Hepatocyte (in vitro differentiated cells): Measurements from ENCODE around the gene CFAP77. TPM values are rescaled to one million over a fixed set of nuclear protein-coding genes. Genes with fewer than 3 reads are reported as not detected.

Source experiments
- DNase-seq: peaks from one replicate; pipeline ENCODE4 v3.0.0-alpha.2; 2016; ENCODE audit warnings: low spot score
- H2AFZ ChIP-seq: fragments of 200-600 bp; sonication (generic); 2 replicates; pipeline ENCODE4 v1.6.0; 2016; ENCODE audit warnings: antibody characterized with exemption, mild to moderate bottlenecking
- H3K27ac ChIP-seq: fragments of 200-600 bp; sonication (generic); 2 replicates; pipeline ENCODE4 v1.5.1; 2016; ENCODE audit warnings: mild to moderate bottlenecking
- H3K27me3 ChIP-seq: fragments of 200-600 bp; sonication (generic); 2 replicates; pipeline ENCODE4 v1.6.1; 2016
- H3K36me3 ChIP-seq: fragments of 200-600 bp; sonication (generic); replicated peaks from 2 replicates; pipeline ENCODE4 v1.5.1; 2016; ENCODE audit warnings: low read depth; ENCODE audit not compliant: insufficient read depth
- H3K4me1 ChIP-seq: fragments of 200-600 bp; sonication (generic); 2 replicates; pipeline ENCODE4 v1.5.1; 2016; ENCODE audit warnings: mild to moderate bottlenecking, moderate library complexity; ENCODE audit not compliant: insufficient read depth
- H3K4me2 ChIP-seq: fragments of 200-600 bp; sonication (generic); 2 replicates; pipeline ENCODE4 v1.6.0; 2016
- H3K4me3 ChIP-seq: fragments of 200-600 bp; sonication (generic); 2 replicates; pipeline ENCODE4 v1.5.1; 2016; ENCODE audit warnings: mild to moderate bottlenecking
- H3K79me2 ChIP-seq: fragments of 200-600 bp; sonication (generic); 2 replicates; pipeline ENCODE4 v1.6.0; 2017; ENCODE audit warnings: mild to moderate bottlenecking
- H3K9me2 ChIP-seq: fragments of 200-600 bp; sonication (generic); replicated peaks from 2 replicates; pipeline ENCODE4 v1.6.0; 2017; ENCODE audit warnings: mild to moderate bottlenecking; ENCODE audit not compliant: insufficient read depth
- H3K9me3 ChIP-seq: fragments of 200-600 bp; sonication (generic); 2 replicates; pipeline ENCODE4 v1.5.1; 2016; ENCODE audit warnings: low read depth, mild to moderate bottlenecking
- H4K20me1 ChIP-seq: fragments of 200-600 bp; sonication (generic); 2 replicates; pipeline ENCODE4 v1.6.0; 2016; ENCODE audit warnings: mild to moderate bottlenecking; ENCODE audit not compliant: insufficient read depth, poor library complexity, severe bottlenecking
- EZH2 ChIP-seq: fragments of 200-600 bp; sonication (generic); IDR thresholded peaks from 2 replicates; pipeline ENCODE4 v1.6.1; 2016; ENCODE audit warnings: antibody characterized with exemption, mild to moderate bottlenecking, borderline replicate concordance
- EZH2phosphoT487 ChIP-seq: fragments of 200-600 bp; sonication (generic); IDR thresholded peaks from one replicate; pipeline ENCODE4 v1.6.1; 2018; ENCODE audit warnings: antibody characterized with exemption, mild to moderate bottlenecking, low read depth, moderate library complexity; ENCODE audit not compliant: unreplicated experiment, severe bottlenecking
- WGBS: methylation state at CpG from one replicate; pipeline ENCODE4 v1.1.6; 2016; ENCODE audit warnings: low lambda C conversion rate; ENCODE audit errors: missing lambda C conversion rate; 5-methylcytosine and 5-hydroxymethylcytosine counted together
- polyA plus RNA-seq: library from polyadenylated mRNA; unstranded; fragments of >200 nt; fragmentation: Nextera tagmentation; extraction: Ambion mirVana; gene quantifications from 2 replicates; pipeline ENCODE4 v1.2.1, GENCODE V29; 2016
- total RNA-seq: library from RNA; depleted of rRNA; stranded (reverse); fragments of >200 nt; gene quantifications from 2 replicates; pipeline ENCODE4 v1.2.3, GENCODE V29; 2014
- TF ChIP-seq, protein P1 (sequence below): fragments of 200-600 bp; sonication (generic); IDR thresholded peaks from 2 replicates; pipeline ENCODE4 v1.5.1; 2016; ENCODE audit warnings: antibody characterized with exemption, mild to moderate bottlenecking; ENCODE audit not compliant: poor library complexity

Gene CFAP77
- total and polyA plus RNA-seq, 2 experiments from 2014 or later, result 0.70 to 1.2 TPM

DNA sequence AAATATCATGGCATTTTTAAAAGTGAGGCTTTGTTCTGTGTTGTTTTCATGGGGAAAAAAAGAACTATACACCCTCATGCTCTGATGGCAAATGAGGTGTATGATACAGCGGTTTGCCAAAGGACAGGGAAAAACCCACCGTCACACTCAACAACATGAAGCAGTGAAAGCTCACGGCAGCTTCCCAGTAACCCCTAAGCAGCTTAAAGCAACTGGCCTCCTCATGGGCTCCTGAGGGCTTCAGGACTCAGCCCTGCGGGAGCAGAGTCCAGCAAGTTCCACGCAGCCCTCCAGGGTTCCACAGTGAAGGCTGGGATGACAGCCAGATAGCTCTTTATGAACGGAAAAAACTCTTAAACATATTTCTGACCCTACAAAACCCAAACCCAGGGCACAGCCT is 185.3 kb downstream of the CFAP77 start:
- 90% methylated on average over 6 of the region's 6 CpGs for WGBS
- Histone ChIP-seq H3K4me1 (peaks cover 1% of the 10 kb centered on the region), H3K9me3 (no peaks in the 10 kb centered on the region), H2AFZ (no peak overlapping the region), H3K36me3 (no peaks in the 10 kb centered on the region), H3K27me3 (peaks cover 37% of the 10 kb centered on the region), H3K4me2 (no peak overlapping the region), H3K4me3 (no peak overlapping the region), H3K79me2 (no peaks in the 10 kb centered on the region), H4K20me1 (no peaks in the 10 kb centered on the region), H3K9me2 (no peaks in the 10 kb centered on the region), H3K27ac (no peak overlapping the region)
- TF ChIP-seq EZH2phosphoT487 (no peak), EZH2 (no peak)
- TF ChIP-seq, protein P1, sequence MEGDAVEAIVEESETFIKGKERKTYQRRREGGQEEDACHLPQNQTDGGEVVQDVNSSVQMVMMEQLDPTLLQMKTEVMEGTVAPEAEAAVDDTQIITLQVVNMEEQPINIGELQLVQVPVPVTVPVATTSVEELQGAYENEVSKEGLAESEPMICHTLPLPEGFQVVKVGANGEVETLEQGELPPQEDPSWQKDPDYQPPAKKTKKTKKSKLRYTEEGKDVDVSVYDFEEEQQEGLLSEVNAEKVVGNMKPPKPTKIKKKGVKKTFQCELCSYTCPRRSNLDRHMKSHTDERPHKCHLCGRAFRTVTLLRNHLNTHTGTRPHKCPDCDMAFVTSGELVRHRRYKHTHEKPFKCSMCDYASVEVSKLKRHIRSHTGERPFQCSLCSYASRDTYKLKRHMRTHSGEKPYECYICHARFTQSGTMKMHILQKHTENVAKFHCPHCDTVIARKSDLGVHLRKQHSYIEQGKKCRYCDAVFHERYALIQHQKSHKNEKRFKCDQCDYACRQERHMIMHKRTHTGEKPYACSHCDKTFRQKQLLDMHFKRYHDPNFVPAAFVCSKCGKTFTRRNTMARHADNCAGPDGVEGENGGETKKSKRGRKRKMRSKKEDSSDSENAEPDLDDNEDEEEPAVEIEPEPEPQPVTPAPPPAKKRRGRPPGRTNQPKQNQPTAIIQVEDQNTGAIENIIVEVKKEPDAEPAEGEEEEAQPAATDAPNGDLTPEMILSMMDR, result no peak
- DNase-seq, result no peak

DNA sequence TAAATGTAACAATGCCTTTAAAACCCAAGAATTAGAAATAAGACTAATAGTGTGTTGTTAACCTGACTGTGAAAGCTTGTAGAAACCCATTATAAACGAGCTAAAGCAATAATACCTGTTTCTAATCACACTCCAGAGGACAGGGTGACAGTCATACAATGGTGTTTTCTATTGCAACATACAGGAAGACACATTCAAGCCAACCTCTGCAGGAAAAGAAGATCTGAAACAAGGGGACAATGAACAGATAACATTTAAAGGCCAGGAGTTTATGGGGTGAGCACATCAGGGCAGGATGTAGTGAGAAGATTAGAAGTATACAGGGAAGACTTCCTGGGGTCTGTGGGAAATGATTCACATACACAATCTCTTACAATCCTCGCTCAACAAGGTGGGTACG is 186.2 kb downstream of the CFAP77 start:
- H3K27me3 ChIP-seq, result peaks cover 28% of the 10 kb centered on the region
- no peaks in the 10 kb centered on the region for H3K4me1 ChIP-seq
- H3K27ac ChIP-seq, result no peak overlapping the region
- H3K4me3 ChIP-seq, result no peak overlapping the region
- no peaks in the 10 kb centered on the region for H4K20me1 ChIP-seq
- H3K36me3 ChIP-seq, result no peaks in the 10 kb centered on the region
- no peak for DNase-seq
- no peak for TF ChIP-seq EZH2phosphoT487
- H3K9me2 ChIP-seq, result no peaks in the 10 kb centered on the region
- 80% methylated on average over 3 of the region's 3 CpGs for WGBS
- H3K9me3 ChIP-seq, result no peaks in the 10 kb centered on the region
- H2AFZ ChIP-seq, result no peak overlapping the region
- no peaks in the 10 kb centered on the region for H3K79me2 ChIP-seq
- H3K4me2 ChIP-seq, result no peak overlapping the region

DNA sequence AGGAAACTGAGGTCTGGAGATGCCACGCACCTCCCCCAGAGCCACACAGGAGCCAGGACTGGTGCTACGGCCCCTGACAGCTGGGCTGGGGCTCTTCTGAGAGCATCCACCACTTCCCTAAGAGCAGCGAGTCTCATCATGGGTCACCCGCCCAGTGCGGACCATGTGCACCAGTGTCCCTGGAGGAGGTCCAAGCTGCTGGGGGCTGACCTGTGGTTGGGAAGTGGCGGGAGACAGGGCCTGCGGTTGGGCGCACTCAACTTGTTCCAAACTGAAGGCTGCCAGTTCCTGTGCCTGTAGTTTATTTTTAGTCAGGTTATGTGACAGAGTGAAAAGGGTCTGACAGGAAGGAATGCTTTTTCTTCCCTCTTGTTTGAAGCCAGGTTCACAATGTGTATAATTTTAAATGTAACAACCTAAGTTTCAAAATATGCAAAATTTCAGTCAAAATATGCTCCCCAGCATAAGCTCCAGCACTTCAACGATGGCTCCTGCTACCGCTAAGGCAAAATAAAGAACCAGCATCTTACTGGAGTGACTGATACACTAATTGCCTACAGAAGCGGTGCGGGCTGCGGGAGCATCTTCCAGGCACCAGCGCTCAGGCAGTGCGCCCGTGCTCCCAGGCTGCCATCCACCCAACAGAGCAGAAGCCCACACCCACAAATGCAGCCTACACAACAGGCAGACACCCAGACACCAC is 187.2 kb downstream of the CFAP77 start:
- H3K27ac ChIP-seq, result no peak overlapping the region
- H4K20me1 ChIP-seq, result no peaks in the 10 kb centered on the region

DNA sequence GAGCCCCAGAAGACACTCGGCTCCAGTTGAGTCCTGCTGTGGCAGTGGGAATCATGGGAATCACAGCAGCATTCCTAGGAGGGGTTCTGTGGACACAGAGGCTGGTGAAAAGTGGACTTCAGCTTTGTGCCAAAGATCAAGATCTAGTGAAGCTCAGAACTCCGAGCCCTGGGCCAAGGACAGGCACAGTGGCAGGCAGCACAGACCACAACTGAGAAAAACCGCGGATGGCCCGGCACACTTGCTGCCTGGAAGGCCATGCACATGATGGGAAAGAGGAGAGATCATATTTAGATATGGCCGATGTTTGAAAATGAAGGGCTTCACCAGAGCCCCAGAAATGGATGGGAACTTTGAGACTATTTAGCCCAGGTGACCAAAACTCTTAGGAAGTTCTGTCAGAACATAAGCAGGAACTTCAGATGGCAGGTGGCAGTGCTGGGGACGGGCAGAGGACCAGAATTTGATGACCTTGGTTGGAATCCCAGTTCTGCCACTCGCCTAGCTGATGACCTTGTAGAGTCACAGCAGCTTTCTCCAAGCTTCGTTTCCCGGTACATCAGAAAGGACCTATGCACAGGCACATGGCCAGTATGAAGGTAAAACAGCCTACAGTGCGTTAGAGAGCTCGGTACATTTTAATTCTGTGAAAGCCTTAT is 190.4 kb downstream of the CFAP77 start:
- Histone ChIP-seq H3K27ac (no peak overlapping the region), H3K9me2 (no peaks in the 10 kb centered on the region), H3K4me1 (no peaks in the 10 kb centered on the region), H3K36me3 (no peaks in the 10 kb centered on the region), H3K4me2 (no peak overlapping the region), H2AFZ (no peak overlapping the region), H3K4me3 (no peak overlapping the region), H3K27me3 (no peaks in the 10 kb centered on the region), H3K79me2 (no peaks in the 10 kb centered on the region), H4K20me1 (no peaks in the 10 kb centered on the region), H3K9me3 (no peaks in the 10 kb centered on the region)
- DNase-seq, result no peak
- TF ChIP-seq EZH2phosphoT487, result no peak
- TF ChIP-seq EZH2, result no peak
- TF ChIP-seq, protein P1, result no peak
- 98% methylated on average over 12 of the region's 12 CpGs for WGBS

More for the DNA sequence above, 187.2 kb downstream of the CFAP77 start:
- no peak overlapping the region for H3K4me3 ChIP-seq
- H3K4me1 ChIP-seq, result no peaks in the 10 kb centered on the region
- no peak overlapping the region for H2AFZ ChIP-seq
- H3K79me2 ChIP-seq, result no peaks in the 10 kb centered on the region
- H3K9me2 ChIP-seq, result no peaks in the 10 kb centered on the region
- H3K9me3 ChIP-seq, result no peaks in the 10 kb centered on the region
- DNase-seq, result no peak
- no peak for TF ChIP-seq EZH2phosphoT487
- TF ChIP-seq EZH2, result no peak
- TF ChIP-seq, protein P1, result no peak
- H3K27me3 ChIP-seq, result peaks cover 18% of the 10 kb centered on the region
- no peak overlapping the region for H3K4me2 ChIP-seq
- H3K36me3 ChIP-seq, result no peaks in the 10 kb centered on the region
- WGBS, result 95% methylated on average over 16 of the region's 16 CpGs
